HCT116 (cell line): ENCODE data around the gene SLC22A8. TPM values are rescaled to one million over a fixed set of nuclear protein-coding genes. Genes with fewer than 3 reads are reported as not detected.

ENCODE experiments used
- ATAC-seq: fragments of 200-7000 bp; cut with Tn5 transposase; 2 replicates; pipeline ENCODE4 v1.9.1; 2020; ENCODE audit warnings: mild to moderate bottlenecking, moderate library complexity
- BruUV-seq: library from RNA; stranded (reverse); fragments of 400-500 nt; replicated peaks from 2 replicates; lab custom pipeline; 2021; lab: Mats Ljungman, UMichigan
- CTCF ChIA-PET: fragments of 300-600 bp; sonication (Branson Sonifier 250); formaldehyde crosslinking; loops from one replicate; lab custom pipeline; 2021; ENCODE audit warnings: antibody characterized with exemption; lab: Charles Lee
- POLR2A ChIA-PET: fragments of 300-600, 350-600 bp; sonication (Branson Sonifier 250); formaldehyde crosslinking; loops from one replicate; lab custom pipeline; 2021; ENCODE audit warnings: antibody characterized with exemption; lab: Charles Lee
- RAD21 ChIA-PET, 2 experiments: fragments of 300-600 bp; sonication (Branson Sonifier 250); formaldehyde crosslinking; loops; one replicate each; lab custom pipeline; 2023; ENCODE audit warnings: low total read pairs in 2 of 2; ENCODE audit not compliant: uncharacterized antibody in 2 of 2, unreplicated experiment in 2 of 2, low non-redundant PET in 1 of 2; lab: Charles Lee
- DNase-seq: peaks from one replicate; pipeline ENCODE4 v3.0.0-alpha.2; 2010; ENCODE audit warnings: low read depth, low spot score
- H2AFZ ChIP-seq: fragments of 200-600 bp; shearing (Covaris generic), sonication (generic); 2 replicates; pipeline ENCODE4 v1.6.1; 2017; ENCODE audit warnings: low read depth, mixed run types, mixed read lengths, antibody characterized with exemption, low read length; ENCODE audit not compliant: poor library complexity, severe bottlenecking
- H3K27ac ChIP-seq: 2 replicates; pipeline ENCODE4 v1.5.1; 2012; ENCODE audit warnings: low read depth, low read length
- H3K27me3 ChIP-seq: fragments of 200-600 bp; sonication (generic); 2 replicates; pipeline ENCODE4 v1.6.1; 2016; ENCODE audit warnings: mixed run types, low read length, mixed read lengths; ENCODE audit not compliant: insufficient read depth
- H3K36me3 ChIP-seq, 2 experiments: fragments of 200-500 bp in 1 of 2; fragments of 200-600 bp in 1 of 2; sonication (Bioruptor generic) in 1 of 2; sonication (generic) in 1 of 2; 2 replicates each; pipeline versions ENCODE4 v1.5.1 to v1.6.1; 2014 to 2016; ENCODE audit warnings: low read length in 2 of 2, inconsistent platforms in 1 of 2, mixed read lengths in 1 of 2, mixed run types in 1 of 2; ENCODE audit not compliant: insufficient read depth in 2 of 2, control insufficient read depth in 1 of 2
- H3K4me1 ChIP-seq, 2 experiments: fragments of 200-600 bp in 1 of 2; sonication (generic) in 1 of 2; 2 replicates each; pipeline versions ENCODE4 v1.5.1 to v1.6.1; 2012 to 2017; ENCODE audit warnings: low read length in 2 of 2, inconsistent platforms in 1 of 2, mild to moderate bottlenecking in 1 of 2, mixed read lengths in 1 of 2, mixed run types in 1 of 2, moderate library complexity in 1 of 2; ENCODE audit not compliant: insufficient read depth in 2 of 2, control insufficient read depth in 1 of 2
- H3K4me2 ChIP-seq: fragments of 200-600 bp; sonication (generic); 2 replicates; pipeline ENCODE4 v1.6.1; 2017; ENCODE audit warnings: mixed run types, low read length, mixed read lengths
- H3K4me3 ChIP-seq, 2 experiments: fragments of 200-600 bp in 1 of 2; sonication (generic) in 1 of 2; replicated peaks in 1 of 2; 2 replicates each; pipeline ENCODE4 v1.5.1; 2011 to 2016; ENCODE audit warnings: low read length in 2 of 2, control low read depth in 1 of 2, low read depth in 1 of 2, mild to moderate bottlenecking in 1 of 2, mixed read lengths in 1 of 2, mixed run types in 1 of 2
- H3K79me2 ChIP-seq: fragments of 200-600 bp; sonication (generic); 2 replicates; pipeline ENCODE4 v1.6.1; 2017; ENCODE audit warnings: mild to moderate bottlenecking, mixed run types, low read length, moderate library complexity, mixed read lengths; ENCODE audit not compliant: insufficient read depth
- H3K9ac ChIP-seq: fragments of 200-600 bp; sonication (generic); 2 replicates; pipeline ENCODE4 v1.6.1; 2016; ENCODE audit warnings: low read length, mixed read lengths
- H3K9me2 ChIP-seq: fragments of 200-600 bp; sonication (generic), shearing (Covaris generic); 2 replicates; pipeline ENCODE4 v1.6.1; 2017; ENCODE audit warnings: mixed run types, mild to moderate bottlenecking, moderate library complexity; ENCODE audit not compliant: insufficient read depth
- H3K9me3 ChIP-seq, 2 experiments: fragments of 200-500 bp in 1 of 2; fragments of 200-600 bp in 1 of 2; sonication (Bioruptor generic) in 1 of 2; sonication (generic) in 1 of 2; 2 replicates each; pipeline ENCODE4 v1.6.1; 2014 to 2017; ENCODE audit warnings: low read length in 2 of 2, mixed read lengths in 2 of 2, inconsistent platforms in 1 of 2, low read depth in 1 of 2, mild to moderate bottlenecking in 1 of 2, mixed run types in 1 of 2, moderate library complexity in 1 of 2; ENCODE audit not compliant: control insufficient read depth in 1 of 2, insufficient read depth in 1 of 2
- H4K20me1 ChIP-seq: fragments of 200-600 bp; sonication (generic), shearing (Covaris generic); 2 replicates; pipeline ENCODE4 v1.6.1; 2017; ENCODE audit warnings: mixed run types, mild to moderate bottlenecking, moderate library complexity; ENCODE audit not compliant: insufficient read depth
- ATF3 ChIP-seq: IDR thresholded peaks from 2 replicates; pipeline ENCODE4 v1.6.1; 2012
- CBX3 ChIP-seq: IDR thresholded peaks from 2 replicates; pipeline ENCODE4 v1.6.1; 2012; ENCODE audit warnings: low read depth
- CEBPB ChIP-seq: IDR thresholded peaks from 2 replicates; pipeline ENCODE4 v1.6.1; 2012; ENCODE audit warnings: low read depth
- EGR1 ChIP-seq: IDR thresholded peaks from 2 replicates; pipeline ENCODE4 v1.6.1; 2012; ENCODE audit warnings: low read depth
- EZH2 ChIP-seq: fragments of 200-600 bp; sonication (generic); IDR thresholded peaks from 2 replicates; pipeline ENCODE4 v1.6.1; 2017; ENCODE audit warnings: antibody characterized with exemption, mixed run types
- EZH2phosphoT487 ChIP-seq: fragments of 200-600 bp; IDR thresholded peaks from 2 replicates; pipeline ENCODE4 v1.6.1; 2018; ENCODE audit warnings: antibody characterized with exemption, borderline replicate concordance
- FOSL1 ChIP-seq: IDR thresholded peaks from 2 replicates; pipeline ENCODE4 v1.6.1; 2012; ENCODE audit warnings: low read depth
- JUND ChIP-seq: IDR thresholded peaks from 2 replicates; pipeline ENCODE4 v1.6.1; 2012
- MAX ChIP-seq: IDR thresholded peaks from 2 replicates; pipeline ENCODE4 v1.6.1; 2012
- POLR2A ChIP-seq: IDR thresholded peaks from 2 replicates; pipeline ENCODE4 v1.7.0; 2011; ENCODE audit warnings: borderline replicate concordance; ENCODE audit not compliant: insufficient read depth, insufficient read length; ENCODE audit errors: extremely low read depth
- POLR2AphosphoS5 ChIP-seq: IDR thresholded peaks from 2 replicates; pipeline ENCODE4 v1.6.1; 2011; ENCODE audit warnings: mild to moderate bottlenecking, low read depth, low read length, moderate library complexity
- REST ChIP-seq: IDR thresholded peaks from 2 replicates; pipeline ENCODE4 v1.6.1; 2012; ENCODE audit warnings: low read depth
- SIN3A ChIP-seq: IDR thresholded peaks from 2 replicates; pipeline ENCODE4 v1.6.1; 2012; ENCODE audit warnings: low read depth
- SP1 ChIP-seq: IDR thresholded peaks from 2 replicates; pipeline ENCODE4 v1.6.1; 2012; ENCODE audit warnings: low read depth
- SRF ChIP-seq: IDR thresholded peaks from 2 replicates; pipeline ENCODE4 v1.6.1; 2012; ENCODE audit warnings: low read depth
- TCF7L2 ChIP-seq: IDR thresholded peaks from 2 replicates; pipeline ENCODE4 v1.7.0; 2011; ENCODE audit warnings: borderline replicate concordance, inconsistent platforms; ENCODE audit not compliant: insufficient read depth, insufficient read length; ENCODE audit errors: extremely low read depth
- ZBTB33 ChIP-seq: IDR thresholded peaks from 2 replicates; pipeline ENCODE4 v1.6.1; 2011; ENCODE audit warnings: mild to moderate bottlenecking, low read length, moderate library complexity; ENCODE audit not compliant: insufficient replicate concordance; ENCODE audit errors: extremely low read depth
- ZFX ChIP-seq: fragments of 450-650 bp; IDR thresholded peaks from 2 replicates; pipeline ENCODE4 v1.6.1; 2017
- ZNF274 ChIP-seq: fragments of 200-500 bp; sonication (Bioruptor generic); IDR thresholded peaks from 2 replicates; pipeline ENCODE4 v1.6.1; 2014; ENCODE audit warnings: mild to moderate bottlenecking, low read depth, low read length, inconsistent platforms
- intact Hi-C: fragments of 100-400 bp; cut with micrococcal nuclease; formaldehyde crosslinking; loops from 2 replicates; pipeline ENCODE4 v1.10.0; 2022
- total RNA-seq: library from RNA; stranded (reverse); gene quantifications from one replicate; pipeline ENCODE4 v1.2.1, GENCODE V29; 2021; ENCODE audit not compliant: unreplicated experiment
- TF ChIP-seq, protein P1 (sequence below), 3 experiments: fragments of 200-600 bp in 1 of 3; sonication (generic) in 1 of 3; IDR thresholded peaks in 2 of 3; conservative IDR thresholded peaks in 1 of 3; 2 replicates each; pipeline ENCODE4 v1.5.1; 2012 to 2017; ENCODE audit warnings: low read depth in 2 of 3, low read length in 2 of 3, antibody characterized with exemption in 1 of 3, borderline replicate concordance in 1 of 3, control low read depth in 1 of 3, mild to moderate bottlenecking in 1 of 3, mixed read lengths in 1 of 3, mixed run types in 1 of 3, moderate library complexity in 1 of 3; ENCODE audit not compliant: insufficient read depth in 1 of 3

Gene SLC22A8
- total RNA-seq, 1 experiment from 2014 or later = not detected

- no peaks in the 10 kb centered on the region; the same call in 1 of the 2 replicates for H3K27me3 ChIP-seq
- no peaks in the 10 kb centered on the region for H3K9me3 ChIP-seq
- no peaks in the 10 kb centered on the region for H3K4me1 ChIP-seq
- H2AFZ ChIP-seq = no peak overlapping the region
- no peak for ATAC-seq
- H3K36me3 ChIP-seq = no peaks in the 10 kb centered on the region
- H3K4me3 ChIP-seq = no peak overlapping the region
- no peak overlapping the region for H3K4me2 ChIP-seq
- H3K79me2 ChIP-seq = no peaks in the 10 kb centered on the region
- H3K9ac ChIP-seq = no peak overlapping the region
- RAD21 ChIA-PET = no interaction called here
- H4K20me1 ChIP-seq = no peaks in the 10 kb centered on the region
- CTCF ChIA-PET = interaction anchor here (2.4 kb wide), 1 partner anchor 24 kb away, joined by 6 read pairs; no protein-coding TSS in a partner anchor
- POLR2A ChIA-PET = no interaction called here
- intact Hi-C loops = no loop called here
- no peak for DNase-seq
- H3K27ac ChIP-seq = no peak overlapping the region
- no peak for TF ChIP-seq SP1
- no peak for TF ChIP-seq EZH2phosphoT487
- TF ChIP-seq SIN3A = no peak
- no peak for TF ChIP-seq EZH2
- TF ChIP-seq POLR2AphosphoS5 = no peak
- TF ChIP-seq CEBPB = no peak
- TF ChIP-seq REST = no peak
- TF ChIP-seq FOSL1 = no peak
- no peak for TF ChIP-seq JUND
- no peak for TF ChIP-seq POLR2A
- no peak for TF ChIP-seq CBX3
- TF ChIP-seq ZNF274 = no peak
- TF ChIP-seq MAX = no peak
- no peak for TF ChIP-seq EGR1
- TF ChIP-seq SRF = no peak
- TF ChIP-seq ZFX = no peak
- TF ChIP-seq, protein P1, sequence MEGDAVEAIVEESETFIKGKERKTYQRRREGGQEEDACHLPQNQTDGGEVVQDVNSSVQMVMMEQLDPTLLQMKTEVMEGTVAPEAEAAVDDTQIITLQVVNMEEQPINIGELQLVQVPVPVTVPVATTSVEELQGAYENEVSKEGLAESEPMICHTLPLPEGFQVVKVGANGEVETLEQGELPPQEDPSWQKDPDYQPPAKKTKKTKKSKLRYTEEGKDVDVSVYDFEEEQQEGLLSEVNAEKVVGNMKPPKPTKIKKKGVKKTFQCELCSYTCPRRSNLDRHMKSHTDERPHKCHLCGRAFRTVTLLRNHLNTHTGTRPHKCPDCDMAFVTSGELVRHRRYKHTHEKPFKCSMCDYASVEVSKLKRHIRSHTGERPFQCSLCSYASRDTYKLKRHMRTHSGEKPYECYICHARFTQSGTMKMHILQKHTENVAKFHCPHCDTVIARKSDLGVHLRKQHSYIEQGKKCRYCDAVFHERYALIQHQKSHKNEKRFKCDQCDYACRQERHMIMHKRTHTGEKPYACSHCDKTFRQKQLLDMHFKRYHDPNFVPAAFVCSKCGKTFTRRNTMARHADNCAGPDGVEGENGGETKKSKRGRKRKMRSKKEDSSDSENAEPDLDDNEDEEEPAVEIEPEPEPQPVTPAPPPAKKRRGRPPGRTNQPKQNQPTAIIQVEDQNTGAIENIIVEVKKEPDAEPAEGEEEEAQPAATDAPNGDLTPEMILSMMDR (IDR thresholded peaks at IDR 0.05 in 2 of 3, conservative IDR thresholded peaks at IDR 0.05 in 1 of 3; ENCODE audit: borderline replicate concordance in 1 of 3, insufficient read depth in 1 of 3, low read depth in 2 of 3, low read length in 2 of 3) = no peak
- TF ChIP-seq ZBTB33 = no peak
- TF ChIP-seq TCF7L2 = no peak
- TF ChIP-seq ATF3 = no peak
- no TSS peak for BruUV-seq
- H3K9me2 ChIP-seq = no peaks in the 10 kb centered on the region
Observed at GRCh38 chr11:62996271-62996670, 19.4 kb downstream of the SLC22A8 start.
